ENCODE data around the gene ZDHHC16.
A peak's percentile ranks its signal among the peaks of the same experiment; 100 is the strongest.
"Not testable (repeated sequence)": the region's sequence is repeated elsewhere in the genome, so short reads cannot be mapped to it uniquely, and the experiment has no call there.

The ZDHHC16 gene

GRCh38 chr10:97434557-97434956 lies 11.4 kb upstream of the ZDHHC16 start:
- DNase-seq (ENCODE audit: low read depth): no peak

GRCh38 chr10:97435211-97435610 lies 10.8 kb upstream of the ZDHHC16 start:
- no peak for DNase-seq (ENCODE audit: low read depth)

GRCh38 chr10:97442277-97442676 lies 3.7 kb upstream of the ZDHHC16 start:
- no peak for DNase-seq (ENCODE audit: low read depth)

- no peak for DNase-seq (ENCODE audit: low read depth)
Measured at GRCh38 chr10:97444212-97444611, 1.8 kb upstream of the ZDHHC16 start.

- no peak for DNase-seq (ENCODE audit: low read depth)
Measured at GRCh38 chr10:97445357-97445721, 636 bp upstream of the ZDHHC16 start.

- peak; percentile 15 for DNase-seq (ENCODE audit: low read depth)
Measured at GRCh38 chr10:97450828-97451227, 4.9 kb downstream of the ZDHHC16 start.

- no peak for DNase-seq (ENCODE audit: low read depth)
Measured at GRCh38 chr10:97451605-97452004, 5.6 kb downstream of the ZDHHC16 start.

- no peak for DNase-seq (ENCODE audit: low read depth)
Measured at GRCh38 chr10:97452352-97452751, 6.4 kb downstream of the ZDHHC16 start.

- peak; percentile 30 for DNase-seq (ENCODE audit: low read depth)
Measured at GRCh38 chr10:97454330-97455036, 8.5 kb downstream of the ZDHHC16 start.

- no peak for DNase-seq (ENCODE audit: low read depth)
Measured at GRCh38 chr10:97456034-97456685, 10.2 kb downstream of the ZDHHC16 start.

- DNase-seq (ENCODE audit: low read depth): no peak
Measured at GRCh38 chr10:97456686-97457065, 10.7 kb downstream of the ZDHHC16 start.

GRCh38 chr10:97459111-97459510 lies 13.1 kb downstream of the ZDHHC16 start:
- no peak for DNase-seq (ENCODE audit: low read depth)

GRCh38 chr10:97459933-97460332 lies 14.0 kb downstream of the ZDHHC16 start:
- no peak for DNase-seq (ENCODE audit: low read depth)

- DNase-seq (ENCODE audit: low read depth): no peak
Measured at GRCh38 chr10:97462309-97462708, 16.3 kb downstream of the ZDHHC16 start.

GRCh38 chr10:97463363-97464132 lies 17.6 kb downstream of the ZDHHC16 start:
- DNase-seq (ENCODE audit: low read depth): peak; percentile 66

- DNase-seq (ENCODE audit: low read depth): no peak
Measured at GRCh38 chr10:97464226-97464625, 18.3 kb downstream of the ZDHHC16 start.

GRCh38 chr10:97465982-97466381 lies 20.0 kb downstream of the ZDHHC16 start:
- DNase-seq (ENCODE audit: low read depth): no peak

GRCh38 chr10:97466755-97467154 lies 20.8 kb downstream of the ZDHHC16 start:
- peak; percentile 29 for DNase-seq (ENCODE audit: low read depth)

GRCh38 chr10:97468162-97468561 lies 22.2 kb downstream of the ZDHHC16 start:
- no peak for DNase-seq (ENCODE audit: low read depth)

GRCh38 chr10:97468781-97469180 lies 22.8 kb downstream of the ZDHHC16 start:
- not testable (repeated sequence) for DNase-seq (ENCODE audit: low read depth)

GRCh38 chr10:97474918-97475317 lies 28.9 kb downstream of the ZDHHC16 start:
- DNase-seq (ENCODE audit: low read depth): no peak

GRCh38 chr10:97475936-97476594 lies 30.1 kb downstream of the ZDHHC16 start:
- DNase-seq (ENCODE audit: low read depth): peak; percentile 59

GRCh38 chr10:97479410-97479809 lies 33.4 kb downstream of the ZDHHC16 start:
- DNase-seq (ENCODE audit: low read depth): peak; percentile 54
